GM19467 (cell line): ENCODE measurements around the gene TIFAB.
"Not testable (repeated sequence)": the region's sequence is repeated elsewhere in the genome, so short reads cannot be mapped to it uniquely, and the experiment has no call there.

Source experiments
- ATAC-seq: cut with Tn5 transposase; IDR thresholded peaks from one replicate; pipeline ENCODE4 v1.9.1; 2021; ENCODE audit warnings: mild to moderate bottlenecking, moderate library complexity; ENCODE audit not compliant: unreplicated experiment

TIFAB gene, protein sequence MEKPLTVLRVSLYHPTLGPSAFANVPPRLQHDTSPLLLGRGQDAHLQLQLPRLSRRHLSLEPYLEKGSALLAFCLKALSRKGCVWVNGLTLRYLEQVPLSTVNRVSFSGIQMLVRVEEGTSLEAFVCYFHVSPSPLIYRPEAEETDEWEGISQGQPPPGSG

DNA sequence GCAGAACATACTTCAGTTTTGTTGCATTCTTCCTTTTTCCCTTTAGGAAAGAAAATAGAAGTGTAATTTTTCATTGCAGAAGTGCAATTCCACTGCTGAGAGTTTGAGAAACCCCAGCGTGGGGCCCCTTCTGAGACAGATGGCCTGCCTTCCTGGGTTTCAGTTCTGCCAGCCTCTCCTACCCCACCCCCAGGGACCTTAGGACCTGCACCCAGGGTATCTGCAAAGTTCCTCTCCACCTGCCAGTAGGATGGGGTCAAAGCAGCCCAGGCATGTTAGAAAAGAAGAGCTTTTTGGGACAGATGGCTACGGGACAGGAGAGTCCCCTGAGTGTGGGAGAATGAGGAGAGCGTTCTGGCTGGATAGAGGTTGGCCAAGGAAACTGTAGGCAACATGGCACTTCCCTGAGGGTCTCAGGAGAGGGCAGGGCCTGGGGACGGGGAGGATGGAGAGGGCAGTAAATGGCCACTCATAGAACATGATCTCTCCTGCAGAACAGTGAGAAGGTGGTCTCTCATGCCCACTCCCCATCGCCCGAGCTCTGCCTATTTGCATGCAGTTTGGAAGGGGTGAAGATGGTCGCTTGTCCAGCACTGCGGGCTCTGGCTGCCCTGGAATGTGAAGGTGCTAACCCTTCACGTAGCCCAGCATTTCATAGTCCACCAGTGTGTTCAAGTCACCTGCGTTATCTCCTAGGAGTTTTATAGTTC lies at the start of gene TIFAB:
Gene TIFAB, minus strand, starts transcription at position 31 of the 710 bp plus-strand sequence. CDS start 2,412 bp downstream, outside the sequence.
- ATAC-seq = no peak

DNA sequence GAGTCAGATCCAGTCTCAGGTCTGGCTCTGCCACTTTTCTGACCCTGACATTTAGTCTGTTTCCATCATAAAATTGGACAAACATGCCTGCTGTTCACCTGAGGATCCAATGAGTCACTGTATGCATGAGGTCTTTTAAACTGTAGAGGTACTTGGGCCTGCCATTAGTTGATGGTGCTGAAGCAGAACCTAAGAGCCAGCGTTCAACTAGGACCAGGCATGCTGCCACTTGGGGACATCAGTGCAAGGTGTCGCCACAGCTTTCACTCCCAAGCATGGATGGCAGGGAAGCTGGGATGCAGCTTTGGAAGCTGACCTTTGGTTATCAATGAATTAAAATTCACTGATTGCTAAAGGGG lies 46.5 kb upstream of the TIFAB start:
- no peak for ATAC-seq

DNA sequence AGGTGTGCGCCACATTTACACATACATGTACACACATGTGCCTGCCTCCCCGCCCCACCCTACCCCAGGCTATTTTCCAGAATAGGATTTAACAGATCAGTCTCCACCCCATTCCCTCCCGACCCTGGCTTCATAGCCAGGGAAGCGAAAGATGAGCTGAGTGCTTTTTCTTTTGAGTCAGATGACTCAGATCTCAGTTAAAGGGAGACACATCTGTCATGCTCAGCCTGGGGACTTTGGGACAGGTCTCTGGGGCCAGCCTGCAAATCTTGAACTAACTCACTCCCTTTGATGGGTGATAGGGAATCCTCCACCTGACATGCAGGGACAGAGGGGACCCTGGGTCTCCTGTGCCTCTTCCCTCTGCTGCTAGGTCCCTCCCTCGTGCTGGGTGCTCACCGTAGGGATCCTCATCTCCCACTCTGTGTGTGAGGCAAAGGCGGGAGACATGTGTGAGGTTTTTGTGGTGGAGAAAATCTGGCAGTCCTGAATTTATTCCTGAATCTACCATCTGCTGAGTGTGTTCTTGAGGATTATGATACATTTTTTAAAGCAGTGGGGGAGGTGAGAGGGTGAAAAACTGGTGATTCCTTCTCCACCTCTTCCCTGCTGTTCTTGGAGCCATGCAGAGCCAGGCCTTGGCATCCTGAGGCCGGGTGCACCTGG lies 46.0 kb upstream of the TIFAB start:
- no peak for ATAC-seq

DNA sequence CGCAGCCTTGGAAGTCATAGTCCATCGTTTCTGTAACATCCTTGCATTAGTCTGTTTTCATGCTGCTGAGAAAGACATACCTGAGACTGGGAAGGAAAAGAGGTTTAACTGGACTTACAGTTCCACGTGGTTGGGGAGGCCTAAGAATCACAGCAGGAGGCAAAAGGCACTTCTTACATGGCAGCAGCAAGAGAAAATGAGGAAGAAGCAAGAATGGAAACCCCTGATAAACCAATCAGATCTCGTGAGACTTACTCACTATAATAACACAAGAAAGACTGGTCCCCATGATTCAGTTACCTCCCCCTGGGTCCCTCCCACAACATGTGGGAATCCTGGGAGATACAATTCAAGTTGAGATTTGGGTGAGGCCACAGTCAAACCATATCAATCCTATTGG lies 43.4 kb upstream of the TIFAB start:
- not testable (repeated sequence) for ATAC-seq

DNA sequence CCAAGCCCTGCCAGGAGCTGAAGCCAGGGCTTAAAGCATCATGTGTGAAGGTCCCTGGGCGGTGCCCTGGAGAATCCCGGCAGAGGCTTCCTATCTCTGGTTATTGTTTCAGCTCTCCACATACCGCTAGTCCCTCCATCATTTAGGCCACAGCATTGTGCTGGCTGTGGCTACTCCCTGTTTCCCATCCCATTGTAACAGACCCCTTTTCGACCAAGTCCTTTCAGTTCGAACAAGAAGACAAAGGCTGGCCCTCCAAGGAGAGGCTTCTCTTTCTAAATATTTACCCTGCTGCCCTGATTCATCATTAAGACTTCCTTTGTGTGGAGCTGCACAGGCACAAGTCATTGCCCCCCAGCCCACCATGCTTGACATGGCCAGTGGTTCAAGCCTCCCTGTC lies 42.0 kb upstream of the TIFAB start:
- ATAC-seq = no peak

DNA sequence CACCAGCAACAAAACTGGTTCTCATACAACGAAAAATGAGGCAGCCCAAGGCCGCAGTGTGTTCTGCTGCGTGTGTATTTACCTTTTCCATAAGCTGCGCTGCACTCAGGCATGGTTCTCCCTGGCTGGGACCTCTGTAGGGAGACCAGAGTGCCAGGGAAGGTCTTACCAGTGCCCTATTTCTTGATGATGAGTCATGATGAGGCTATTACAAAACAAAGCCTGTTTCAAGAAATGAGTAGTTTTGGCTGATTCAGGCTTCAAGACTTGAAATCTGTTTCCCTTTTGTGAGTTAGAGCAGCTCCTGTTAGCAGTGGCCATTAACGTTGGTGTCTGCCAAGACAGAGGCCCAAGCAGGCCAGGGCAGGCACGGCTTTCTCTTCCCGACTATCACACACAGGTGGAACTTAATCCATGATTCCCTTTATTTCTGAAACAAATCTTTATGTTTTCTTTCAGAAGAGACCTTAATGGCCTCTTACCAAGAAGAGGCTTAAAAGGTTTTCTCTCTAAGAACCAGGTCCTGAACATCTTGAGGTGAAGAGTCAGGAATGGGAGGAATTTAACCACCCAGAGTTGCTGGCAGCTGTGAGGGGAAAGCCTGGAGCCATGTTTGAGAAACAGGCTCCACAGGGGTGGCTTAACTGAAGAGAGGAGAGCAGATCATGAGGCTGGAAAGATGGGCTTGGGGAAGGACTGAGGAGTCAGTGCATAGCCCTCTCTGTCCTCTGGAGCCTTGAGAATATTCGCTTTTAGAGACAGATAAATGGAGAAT lies 41.4 kb upstream of the TIFAB start:
- no peak for ATAC-seq

DNA sequence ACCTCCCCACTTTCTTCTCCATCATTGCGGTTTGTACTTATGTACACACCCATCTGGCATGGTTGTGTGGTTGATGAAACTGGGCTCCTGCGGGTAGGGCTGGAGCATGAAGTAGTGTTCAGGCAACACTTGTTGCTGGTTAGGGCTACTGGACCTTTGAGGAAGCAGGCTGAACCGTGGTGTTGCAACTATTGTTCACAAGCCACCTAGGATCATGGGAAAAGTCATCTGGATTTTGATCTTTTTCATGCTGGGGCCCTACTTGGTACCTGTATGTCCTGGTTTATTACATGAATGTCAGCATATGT lies 40.1 kb upstream of the TIFAB start:
- no peak for ATAC-seq

DNA sequence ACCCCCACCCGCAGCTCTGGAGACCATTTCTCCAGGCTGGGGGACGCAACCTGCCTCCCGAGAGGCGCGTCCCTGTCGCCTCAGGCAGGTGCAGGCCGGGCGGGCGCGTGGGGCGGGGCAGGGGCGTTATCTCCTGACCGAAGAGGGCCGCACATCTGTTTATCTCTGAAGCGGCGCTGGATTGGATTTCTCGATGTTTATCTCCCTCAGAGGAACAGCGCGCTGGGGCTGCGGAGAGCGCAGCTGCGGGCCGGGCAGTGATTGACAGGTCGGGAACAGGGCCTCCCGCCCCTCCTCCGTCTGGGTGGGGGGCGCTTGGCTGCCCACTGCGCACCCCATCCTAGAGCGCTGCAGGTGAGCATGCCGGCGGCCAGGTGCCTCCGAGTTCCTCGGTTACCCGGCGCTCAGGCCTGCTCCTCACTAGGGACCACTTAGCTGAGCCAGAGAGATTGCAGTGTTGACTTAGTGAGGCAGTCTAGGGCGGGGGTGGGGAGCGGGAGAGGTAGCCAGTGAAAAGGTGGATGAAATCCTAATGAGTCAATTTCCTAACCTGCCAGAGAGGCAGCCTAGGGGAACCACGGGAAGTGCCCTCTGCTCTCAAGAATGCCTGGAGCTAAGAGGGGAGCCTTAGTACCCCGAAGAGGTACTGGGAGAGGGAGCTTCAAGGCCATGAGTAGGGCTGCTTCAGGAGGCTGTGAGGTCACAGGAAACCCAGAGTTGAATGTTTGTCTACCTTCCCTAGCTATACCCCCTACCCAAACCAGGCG lies 39.6 kb upstream of the TIFAB start:
- no peak for ATAC-seq

DNA sequence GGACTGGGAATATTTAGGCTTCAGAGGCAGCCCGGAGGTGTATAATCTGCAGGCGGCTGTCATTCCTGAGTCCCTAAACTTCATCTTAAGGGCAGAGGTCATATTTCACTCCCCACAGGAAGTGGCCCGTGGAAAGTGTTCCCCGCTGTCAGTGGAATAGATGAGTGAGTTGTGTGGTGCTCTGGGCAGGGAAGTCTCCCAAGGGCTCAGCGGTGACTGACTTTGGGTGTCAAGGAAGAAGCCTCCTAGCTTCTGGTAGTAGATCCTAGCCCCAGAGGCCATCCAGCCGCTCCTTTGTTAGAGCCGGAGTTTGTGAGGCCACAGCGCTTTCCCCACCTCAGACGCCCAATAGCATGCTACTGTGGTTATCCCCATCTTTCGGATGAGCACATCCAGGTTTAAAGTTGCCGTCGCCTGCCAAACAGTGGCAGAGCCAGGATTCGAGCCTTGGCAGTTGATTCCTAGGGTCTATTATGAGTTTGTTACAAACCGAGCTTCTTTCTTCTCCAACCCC lies 38.9 kb upstream of the TIFAB start:
- no peak for ATAC-seq

DNA sequence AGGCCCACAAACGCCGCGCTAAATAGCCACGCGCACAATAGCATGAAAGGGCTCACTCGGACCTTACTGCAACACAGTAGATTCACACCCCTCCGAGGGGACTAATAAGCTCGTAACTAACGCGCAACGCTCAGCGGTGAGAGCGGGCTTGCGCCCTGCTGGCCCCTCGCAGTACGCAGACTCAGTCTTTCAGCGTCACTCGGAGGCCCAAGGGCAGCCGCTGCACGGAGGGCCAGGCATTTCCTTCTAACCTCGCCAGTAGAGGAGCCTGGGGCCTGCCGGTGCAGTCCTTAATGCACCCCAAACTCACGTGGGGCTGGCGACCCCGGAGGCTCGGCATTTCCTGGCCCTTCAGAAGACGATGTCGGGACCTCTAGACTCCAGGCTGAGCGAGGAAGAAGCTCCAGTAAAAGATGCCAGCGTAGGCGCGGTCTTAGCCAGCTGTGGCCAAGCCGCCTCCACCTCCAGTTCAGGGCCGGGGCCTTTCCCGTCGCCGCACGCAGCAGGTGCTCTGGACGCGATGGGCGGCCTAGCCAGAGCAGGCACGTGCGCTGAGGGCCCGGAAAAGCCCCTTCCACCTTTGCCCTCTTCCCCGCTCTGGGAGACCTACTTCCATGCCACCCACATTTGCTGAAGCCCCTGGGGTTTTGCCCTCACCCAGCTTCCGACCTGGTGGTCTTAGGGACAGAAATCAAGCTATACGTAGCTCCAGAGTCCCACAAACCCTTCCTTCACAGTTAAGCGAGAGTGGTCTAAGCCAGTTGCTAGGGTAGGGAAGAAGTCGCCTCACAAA lies 38.3 kb upstream of the TIFAB start:
- ATAC-seq = no peak

DNA sequence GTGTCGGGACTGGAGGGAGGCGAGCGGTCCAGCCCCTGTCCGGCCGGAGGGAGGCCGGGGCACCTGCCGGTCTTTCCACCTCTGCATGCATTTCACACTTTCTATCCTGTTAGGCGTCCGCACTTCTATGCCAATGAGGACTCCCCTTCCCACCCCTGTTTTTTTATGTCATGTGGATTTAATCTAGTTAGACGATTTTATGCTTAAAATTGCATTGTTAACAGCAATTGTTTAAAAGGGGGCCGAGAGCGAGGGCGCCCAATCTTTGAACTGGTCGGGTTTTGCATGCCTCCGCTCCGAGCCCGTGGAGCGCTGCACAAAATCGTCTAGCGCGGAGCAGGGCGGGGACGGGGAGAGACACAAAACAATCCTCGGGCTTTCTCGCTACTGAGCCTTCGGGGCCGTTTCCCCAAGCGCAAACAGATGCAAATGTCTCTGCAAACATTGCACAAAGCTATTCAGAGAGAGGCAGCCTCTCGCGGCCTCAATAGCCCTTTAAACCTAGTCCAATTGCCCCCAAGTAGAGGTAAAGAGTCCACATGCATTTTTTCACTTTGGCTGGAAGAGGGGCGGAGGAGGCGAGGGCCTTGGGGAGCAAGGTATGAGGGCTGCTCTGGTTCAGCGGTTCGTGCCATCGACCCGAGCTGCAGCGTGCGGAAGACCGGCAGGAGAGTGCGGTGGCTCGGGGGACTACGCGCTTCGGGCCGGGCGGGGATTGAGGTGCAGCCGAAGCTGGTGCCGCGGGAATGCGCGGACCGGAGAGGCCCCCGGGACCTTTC lies 37.5 kb upstream of the TIFAB start:
- ATAC-seq = no peak

DNA sequence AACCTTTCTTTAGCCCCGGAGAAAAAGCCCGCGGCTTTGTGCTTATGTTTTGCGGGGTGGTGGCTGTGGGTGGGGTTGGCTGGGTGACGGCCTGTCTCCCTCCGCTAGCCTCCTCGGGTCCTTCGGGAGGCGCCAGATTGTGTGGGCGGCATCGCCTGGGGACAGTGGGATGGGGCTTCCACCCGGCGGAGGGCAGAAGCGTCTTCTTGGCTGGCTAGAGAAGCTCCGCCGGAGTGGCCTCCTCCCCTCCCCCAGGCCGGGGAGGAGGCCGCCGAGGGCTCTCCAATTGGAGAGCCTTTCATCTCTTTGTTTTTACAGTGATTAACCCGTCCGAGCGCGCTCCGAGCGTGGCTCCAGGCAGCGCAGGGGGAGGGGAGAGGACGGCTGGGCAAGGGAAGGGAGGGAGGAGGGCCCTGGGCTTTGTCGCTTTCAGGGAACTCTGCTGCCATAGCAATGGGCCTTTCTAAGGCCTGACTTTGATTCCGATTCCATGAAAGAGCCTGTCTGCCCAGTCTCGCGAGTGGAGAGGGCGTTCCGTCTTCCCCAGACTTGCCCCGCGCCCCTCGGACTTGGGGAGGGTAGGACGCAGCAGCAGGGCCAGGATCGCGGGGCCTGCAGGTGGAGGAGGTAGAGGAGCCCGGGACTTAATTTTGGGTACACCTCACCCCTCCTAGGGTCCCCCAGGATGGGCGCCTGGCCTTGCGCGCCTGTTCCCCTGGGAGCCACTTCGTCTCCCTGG lies 36.7 kb upstream of the TIFAB start:
- ATAC-seq = no peak

DNA sequence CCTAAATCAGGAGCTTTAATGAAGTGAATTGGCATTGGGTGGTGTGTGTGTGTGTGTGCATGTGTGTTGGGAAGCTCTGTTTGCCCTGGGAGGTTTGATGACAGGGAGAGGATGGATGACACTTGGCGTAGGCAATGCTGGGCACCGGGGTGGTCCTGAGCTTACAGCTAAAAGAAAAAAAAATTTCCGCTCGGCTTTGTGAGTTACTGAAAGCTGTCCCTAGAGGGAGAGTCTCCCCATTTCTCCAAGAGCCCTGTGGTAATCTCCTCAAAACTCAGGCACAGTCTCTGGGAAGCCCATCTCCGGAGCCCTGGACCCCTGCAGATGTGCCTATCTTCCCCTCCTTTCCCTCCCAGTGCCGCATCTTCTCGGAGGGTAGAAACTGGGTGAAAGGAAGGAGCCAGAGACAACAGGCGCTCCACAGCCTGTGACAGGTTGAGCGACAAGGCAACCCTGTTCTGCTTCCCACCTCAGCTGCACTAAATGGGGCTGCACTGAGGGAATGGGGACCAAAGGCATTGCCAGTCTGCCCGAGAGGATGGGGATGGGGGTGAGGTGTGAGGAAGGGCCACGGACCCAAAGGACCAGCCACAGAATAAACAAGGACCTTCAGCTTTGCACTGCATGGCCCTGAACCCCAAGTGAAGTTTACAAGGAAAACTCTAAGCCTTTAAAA lies 35.8 kb upstream of the TIFAB start:
- no peak for ATAC-seq

DNA sequence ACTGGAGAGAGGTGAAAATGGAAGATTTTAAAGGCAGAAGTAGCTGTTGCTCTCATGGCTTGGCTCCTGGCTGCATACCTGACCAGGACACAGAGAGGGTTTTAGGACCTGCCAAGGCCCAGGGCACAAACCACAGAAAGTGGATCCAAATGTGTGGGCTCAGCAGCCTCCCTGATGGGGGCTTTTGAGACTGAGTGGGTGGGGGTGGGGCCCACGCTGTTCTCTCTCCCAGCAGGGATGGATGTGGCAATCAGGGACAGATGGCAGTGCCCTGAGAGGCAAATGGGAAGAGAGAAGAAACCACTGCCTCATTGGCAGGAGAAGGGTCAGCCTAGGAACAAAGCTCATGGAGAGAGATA lies 34.9 kb upstream of the TIFAB start:
- ATAC-seq = no peak

DNA sequence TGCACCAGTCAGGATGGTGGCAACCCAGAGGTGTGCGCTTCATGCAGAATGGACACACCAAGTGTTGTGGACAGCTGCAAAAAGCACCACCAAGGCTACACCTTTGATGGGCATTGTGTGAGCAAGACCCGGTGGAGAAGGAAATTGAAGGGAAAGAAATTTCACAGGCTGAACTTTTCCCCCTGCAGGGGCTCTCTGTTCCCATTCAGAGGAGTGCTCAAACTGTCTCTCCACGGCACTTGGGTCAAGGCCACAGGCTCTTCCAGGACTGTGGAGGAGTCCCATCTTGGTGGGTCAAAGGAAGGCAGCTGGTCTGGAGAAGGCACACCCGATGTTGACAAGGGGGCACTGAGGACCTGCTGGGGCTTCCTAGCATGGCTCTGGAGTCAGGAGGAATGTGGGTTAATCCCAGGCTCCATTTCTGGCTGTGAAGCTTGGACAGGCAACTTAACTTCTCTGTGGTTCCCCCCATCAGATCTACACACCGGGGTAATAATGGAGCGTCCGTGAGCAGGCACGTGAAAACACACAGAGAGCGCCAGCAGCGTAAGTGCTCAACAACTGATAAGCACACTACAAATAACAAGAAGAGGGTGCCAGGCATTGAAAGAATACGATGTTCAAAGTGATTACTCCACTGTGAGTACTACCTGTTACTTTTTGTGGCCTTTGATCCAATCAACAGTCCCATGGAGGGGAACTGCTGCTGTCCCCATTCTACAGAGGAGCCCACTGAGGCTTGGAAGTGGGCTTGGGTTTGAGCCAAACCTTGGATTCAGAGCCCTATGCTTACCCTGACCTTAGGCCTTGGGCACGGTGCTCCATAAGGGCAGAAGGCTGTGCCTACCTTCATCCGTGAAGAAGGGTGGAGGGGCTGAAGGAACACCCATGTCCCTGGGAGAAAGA lies 34.2 kb upstream of the TIFAB start:
- no peak for ATAC-seq

DNA sequence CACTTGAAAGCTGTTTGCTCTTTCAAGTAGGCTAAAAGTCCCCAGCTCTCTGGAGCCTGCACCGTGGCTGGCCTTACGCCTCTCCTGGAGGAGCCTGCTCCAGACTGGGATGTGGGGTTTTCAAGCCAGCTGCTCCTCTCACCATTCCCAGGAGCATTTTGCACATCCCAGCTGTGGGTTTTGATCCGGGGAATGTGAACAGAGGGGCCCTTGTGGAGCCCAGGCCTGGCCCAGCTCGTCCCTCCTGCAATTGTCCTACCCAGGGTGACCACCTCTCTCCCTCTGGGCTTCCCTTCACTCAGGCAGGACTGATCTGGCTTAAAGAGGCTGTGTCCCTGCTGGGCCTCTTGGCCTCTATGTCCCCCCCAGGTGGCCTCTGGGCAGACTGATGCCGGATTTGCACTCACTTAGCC lies 32.5 kb upstream of the TIFAB start:
- ATAC-seq = no peak

DNA sequence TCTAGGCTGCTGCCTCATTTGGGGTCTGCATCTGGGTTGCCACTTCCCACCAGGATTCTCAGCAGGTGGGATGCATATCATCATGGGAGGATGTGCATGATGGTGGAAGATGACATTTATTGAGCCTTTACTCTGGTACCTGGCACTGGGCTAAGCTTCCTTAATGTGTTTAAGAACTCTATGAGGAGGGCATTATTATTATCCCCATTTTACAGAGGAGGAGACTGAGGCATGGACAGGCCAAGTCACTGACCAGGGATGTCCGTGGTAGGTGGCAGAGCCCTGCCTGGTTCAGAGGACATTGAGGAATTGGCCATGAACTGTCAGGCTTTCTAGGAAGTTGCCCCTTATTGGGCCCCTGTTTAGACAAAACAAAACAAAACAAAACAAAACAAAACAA lies 31.1 kb upstream of the TIFAB start:
- no peak for ATAC-seq
